Measurements from ENCODE around the gene ITGB6.
"Not testable (repeated sequence)": the region's sequence is repeated elsewhere in the genome, so short reads cannot be mapped to it uniquely, and the experiment has no call there.

ITGB6 gene

DNA sequence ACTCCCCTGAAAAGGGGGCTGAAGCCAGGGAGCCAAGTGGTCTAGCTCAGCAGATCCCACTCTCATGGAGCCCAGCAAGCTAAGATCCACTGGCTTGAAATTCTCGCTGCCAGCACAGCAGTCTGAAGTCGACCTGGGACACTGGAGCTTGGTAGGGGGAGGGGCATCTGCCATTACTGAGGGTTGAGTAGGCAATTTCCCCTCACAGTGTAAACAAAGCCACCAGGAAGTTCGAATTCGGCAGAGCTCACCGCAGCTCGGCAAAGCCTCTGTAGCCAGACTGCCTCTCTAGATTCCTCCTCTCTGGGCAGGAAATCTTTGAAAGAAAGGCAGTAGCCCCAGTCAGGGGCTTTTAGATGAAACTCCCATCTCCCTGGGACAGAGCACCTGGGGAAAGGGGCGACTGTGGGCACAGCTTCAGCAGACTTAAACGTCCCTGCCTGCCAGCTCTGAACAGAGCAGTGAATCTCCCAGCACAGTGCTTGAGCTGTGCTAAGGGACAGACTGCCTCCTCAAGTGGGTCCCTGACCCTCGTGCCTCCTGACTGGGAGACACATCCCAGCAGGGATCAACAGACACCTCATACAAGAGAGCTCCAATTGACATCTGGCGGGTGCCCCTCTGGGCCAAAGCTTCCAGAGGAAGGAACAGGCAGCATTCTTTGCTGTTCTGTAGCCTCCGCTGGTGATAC, 18.8 kb downstream of the ITGB6 start:
- peak; percentile 34 for DNase-seq

DNA sequence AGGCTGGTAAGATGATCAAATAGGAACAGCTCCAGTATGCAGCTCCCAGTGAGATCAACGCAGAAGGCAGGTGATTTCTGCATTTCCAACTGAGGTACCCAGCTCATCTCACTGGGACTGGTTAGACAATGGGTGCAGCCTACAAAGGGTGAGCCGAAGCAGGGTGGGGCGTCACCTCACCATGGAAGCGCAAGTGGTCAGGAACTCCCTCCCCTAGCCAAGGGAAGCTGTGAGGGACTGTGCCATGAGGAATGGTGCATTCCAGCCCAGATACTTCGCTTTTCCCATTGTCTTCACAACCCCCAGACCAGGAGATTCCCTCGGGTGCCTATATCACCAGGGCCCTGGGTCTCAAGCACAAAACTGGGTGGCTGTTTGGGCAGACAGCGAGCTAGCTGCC, 19.4 kb downstream of the ITGB6 start:
- DNase-seq = not testable (repeated sequence)

DNA sequence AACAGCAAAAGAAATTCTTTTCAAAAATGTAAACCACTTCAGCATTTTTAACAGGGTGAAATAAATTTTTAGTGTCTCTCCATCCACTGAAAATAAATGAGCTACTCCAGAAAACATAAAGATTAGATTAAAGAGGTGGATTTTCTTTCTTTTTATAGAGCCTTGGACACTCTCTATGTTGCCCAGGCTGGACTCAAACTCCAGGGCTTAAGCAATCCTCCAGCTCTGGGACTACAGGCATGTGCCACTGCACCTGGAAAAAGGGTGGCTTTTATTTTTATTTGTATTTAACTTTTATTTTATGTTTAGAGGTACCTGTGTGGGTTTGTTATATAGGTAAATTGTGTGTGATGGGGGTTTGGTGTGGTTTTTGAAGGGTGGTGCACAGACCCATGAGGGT, 19.9 kb downstream of the ITGB6 start:
- no peak for DNase-seq

DNA sequence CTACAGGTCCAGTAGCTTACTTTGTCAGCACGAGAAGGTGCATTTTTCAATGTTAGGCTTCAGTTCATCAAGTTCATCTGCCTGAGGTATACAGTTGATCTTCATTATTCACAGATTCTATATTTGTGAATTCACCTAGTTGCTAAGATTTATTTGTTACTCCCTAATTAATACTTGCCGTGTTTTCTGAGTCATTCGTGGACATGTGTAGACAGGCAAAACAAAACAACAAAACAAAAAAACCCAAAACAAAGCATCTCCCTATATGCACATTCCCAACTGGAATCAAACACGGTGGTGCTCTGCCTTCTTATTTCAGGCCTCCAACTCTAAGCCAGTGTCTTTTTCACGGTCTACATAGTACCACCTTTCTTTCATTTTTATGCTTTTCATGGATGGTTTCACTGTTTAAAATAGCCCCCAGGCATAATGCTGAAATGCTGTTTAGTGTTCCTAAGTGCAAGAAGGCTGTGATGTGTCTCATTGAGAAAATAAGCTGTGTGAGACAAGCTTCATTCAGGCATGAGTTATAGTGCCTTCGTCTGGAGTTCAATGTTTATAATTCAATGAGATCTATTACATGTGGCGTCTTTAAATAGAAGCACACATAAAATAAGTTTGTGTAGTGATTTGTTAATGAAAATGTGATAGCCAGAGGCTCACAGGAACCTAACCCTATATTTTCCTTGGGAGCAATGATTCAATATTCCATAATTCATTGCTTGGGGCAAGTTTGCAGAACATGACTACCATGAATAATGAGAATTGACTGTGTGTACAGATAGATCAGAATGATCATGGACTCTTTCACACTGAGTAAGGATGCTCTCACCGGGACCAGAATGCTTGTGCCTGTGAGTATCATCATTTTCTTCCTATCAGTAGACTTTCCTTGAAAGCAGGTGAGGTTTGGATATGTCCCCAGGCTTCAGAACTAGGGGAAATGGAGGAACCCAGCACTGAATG, 24.6 kb downstream of the ITGB6 start:
- no peak for DNase-seq

DNA sequence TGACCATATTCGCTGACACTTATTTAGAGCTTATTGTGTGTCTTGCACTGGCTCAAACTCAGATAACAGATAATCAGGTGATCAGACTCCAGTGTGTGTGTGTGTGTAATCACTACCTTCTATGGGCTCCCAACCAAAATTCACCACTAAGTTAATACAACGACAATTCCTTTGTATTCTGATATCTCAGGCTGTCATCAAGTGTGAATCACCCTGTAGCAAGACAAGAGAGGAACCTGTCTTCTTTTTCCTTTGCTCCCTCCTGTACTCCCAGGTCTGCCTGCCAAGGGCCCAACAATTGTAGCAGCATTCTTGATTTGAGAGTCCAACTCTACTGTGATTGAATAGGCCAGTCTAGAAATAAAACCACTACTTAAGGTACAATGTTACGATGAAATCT, 25.8 kb downstream of the ITGB6 start:
- no peak for DNase-seq

DNA sequence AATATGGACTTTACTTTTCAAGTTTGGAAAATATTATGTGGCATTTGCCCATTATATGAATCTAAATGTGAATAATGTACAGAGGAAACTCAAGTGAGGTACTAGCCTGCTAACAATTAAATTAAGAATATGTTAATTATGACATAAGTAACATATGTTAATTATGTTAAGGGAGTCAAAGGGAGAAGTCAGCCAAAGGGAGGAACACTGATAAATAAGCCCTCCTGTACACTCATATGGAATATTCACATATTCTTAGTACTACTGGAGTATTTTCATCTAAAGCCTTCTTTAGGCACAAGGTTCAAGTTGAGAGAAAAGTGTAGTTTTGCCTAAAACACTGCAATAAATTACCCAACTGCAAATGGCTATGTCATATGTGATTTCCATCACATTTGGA, 30.1 kb downstream of the ITGB6 start:
- no peak for DNase-seq

DNA sequence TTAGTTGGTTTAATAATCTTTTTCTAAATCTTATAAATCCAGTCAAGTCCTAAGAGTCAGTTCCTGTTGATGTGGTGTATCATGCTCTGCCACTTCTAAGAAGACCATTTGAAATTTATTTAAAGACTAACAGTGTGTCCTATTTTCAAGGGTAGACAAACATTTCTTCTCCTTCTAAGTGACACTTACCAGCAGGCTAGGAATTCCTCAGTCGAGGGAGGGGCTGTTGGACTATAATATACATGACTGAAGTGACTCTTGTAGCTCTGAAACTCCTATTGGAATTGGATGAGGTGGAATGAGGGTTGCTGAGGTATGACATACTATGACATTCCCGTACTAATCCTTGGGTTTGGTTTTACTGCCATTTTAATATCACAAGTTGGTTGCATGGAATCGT, 30.6 kb downstream of the ITGB6 start:
- DNase-seq = no peak

DNA sequence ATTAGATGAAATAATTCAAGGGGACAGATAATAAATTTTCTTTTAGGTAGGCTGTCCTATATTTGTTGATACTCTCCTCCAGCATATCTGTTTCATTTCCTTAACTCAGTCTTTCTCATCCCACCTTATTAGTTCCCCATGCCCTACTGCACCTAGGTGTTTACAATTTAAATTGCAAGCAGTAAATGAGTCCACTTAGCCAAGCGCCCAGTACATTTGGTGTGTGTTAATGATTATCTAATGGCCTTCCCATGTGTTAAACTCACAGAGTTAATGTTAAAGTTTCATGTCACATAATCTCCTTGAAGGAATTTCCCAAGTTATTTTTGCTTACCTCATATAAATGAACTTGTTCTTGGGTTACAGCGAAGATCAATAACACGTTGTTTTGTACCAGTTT, 31.2 kb downstream of the ITGB6 start:
- no peak for DNase-seq

DNA sequence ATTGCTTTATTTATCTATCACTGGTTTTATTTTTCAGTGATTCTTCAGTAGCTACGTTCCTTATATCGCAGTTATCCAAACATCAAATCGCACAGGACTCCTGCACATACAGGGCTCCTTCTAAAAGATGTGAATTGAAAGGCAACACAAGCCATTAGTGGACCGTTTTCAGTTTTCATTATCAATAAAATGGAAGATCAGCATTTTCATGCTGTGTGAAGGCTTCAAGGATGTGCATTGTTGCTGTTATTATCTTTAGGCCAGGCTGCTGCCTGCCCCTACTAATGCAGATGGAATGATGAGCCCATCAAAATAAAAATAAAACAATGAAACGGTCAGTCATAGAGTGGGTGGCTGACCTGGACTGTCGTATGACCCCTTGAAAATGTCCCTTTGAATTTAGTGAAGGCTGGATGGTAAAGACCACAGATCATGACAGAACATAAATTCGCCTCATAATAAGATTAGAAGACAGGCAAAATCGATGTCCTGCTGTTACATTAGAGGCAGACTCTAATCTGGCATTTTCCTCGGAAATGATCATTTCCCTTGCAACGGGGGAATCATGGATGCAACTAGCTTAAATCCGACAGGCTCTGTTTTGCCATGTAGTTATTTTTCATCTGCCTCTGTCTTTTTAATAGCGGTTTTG, 32.9 kb downstream of the ITGB6 start:
- DNase-seq = no peak

DNA sequence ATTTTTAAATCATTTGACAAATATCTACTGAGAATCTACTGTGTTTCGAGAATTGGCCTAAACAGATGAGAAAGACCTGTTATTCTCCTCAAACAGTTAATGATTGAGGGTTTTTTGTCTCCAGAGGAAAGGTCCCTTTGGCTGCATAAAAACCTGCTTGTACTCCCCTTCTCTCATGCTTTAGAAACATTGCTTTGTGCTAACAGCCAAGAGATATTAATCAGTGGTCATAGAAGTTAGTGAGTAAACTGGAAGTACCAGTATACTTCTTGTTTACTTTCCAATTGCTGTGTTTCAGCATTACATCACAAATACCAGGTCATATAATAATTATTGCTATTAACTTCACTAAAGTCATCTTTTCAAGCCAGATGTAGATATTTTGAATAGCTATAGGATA, 34.1 kb downstream of the ITGB6 start:
- DNase-seq = no peak

DNA sequence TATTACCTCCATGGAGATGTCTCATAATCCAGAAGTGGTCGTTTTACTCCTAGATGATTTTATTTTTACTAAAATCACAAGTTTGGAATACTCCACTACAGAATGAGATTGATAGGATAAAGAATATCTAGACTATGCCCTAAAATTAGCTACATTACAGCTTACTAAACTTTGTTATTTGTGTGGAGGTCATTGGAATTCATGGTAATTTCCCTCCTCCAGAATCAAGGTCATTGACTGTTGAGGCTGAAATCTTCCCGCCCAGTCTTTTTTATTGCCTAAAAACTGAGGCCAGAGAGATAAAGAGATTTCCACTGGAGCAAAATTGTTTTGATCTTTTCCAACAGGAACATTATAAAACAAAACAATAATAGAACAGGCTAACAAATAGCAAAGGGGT, 35.0 kb downstream of the ITGB6 start:
- DNase-seq = no peak

DNA sequence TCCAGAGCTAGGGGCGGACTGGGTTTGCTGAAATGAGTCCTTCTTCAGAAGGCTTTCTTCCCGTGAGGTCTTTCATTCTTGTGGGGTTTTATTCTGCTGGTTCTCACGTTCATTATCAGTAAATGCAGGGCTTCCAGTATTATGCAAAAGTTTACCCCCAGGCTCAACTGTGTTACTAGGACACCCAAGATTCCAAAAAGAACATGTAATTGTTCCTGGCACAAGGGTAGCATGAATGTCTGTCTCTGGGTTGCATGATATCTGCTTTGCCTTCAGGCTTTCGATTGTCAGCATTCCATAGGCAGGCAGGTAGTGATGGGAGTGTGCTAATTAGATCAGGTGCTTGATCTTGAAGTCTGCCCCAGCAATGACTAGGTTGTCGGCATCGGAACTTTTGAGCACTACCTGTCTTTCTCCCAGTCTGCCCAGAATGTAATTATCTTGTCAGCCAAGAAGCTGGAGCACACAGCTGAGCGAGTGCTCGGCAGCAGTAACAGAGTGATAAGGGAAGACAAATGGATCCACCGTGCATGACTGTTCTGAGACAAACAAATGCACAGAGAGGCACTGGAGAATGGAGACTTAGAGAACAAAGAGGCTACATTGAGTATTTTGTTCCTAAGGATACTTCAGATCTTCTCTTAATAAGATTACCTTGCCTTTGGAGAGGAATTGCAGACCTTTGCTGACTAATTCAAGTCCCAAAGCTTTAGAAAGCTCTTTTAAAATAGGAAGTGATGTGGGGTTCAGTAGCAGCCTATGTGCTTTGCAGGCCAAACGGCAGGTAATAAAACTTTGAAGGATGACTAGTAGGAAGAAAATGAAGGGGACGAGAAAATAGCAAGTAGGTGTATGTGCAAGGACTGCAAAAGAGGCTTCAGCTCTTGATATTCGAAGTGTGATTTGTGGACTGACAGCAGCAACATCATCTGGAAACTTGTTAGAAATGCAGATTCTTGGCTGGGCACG, 41.9 kb downstream of the ITGB6 start:
- DNase-seq = no peak

DNA sequence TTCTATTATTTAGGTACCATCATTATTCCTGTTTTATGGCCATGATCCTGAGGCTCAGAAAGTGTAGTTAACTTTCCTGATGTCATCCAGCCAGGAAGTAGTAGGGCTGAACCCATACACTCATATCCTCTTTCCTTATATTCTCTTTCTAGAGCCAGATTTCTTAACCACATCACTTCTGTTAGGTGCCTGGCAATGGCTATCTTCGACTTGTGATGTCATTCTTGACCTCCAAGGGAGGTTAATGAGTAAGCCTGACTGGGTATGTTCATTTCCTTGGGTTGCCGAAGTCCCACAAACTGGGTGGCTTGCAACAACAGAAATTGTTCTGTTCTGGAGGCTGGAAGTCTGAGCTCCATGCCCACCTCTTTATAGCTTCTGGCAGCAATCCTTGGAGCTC, 43.4 kb downstream of the ITGB6 start:
- no peak for DNase-seq

DNA sequence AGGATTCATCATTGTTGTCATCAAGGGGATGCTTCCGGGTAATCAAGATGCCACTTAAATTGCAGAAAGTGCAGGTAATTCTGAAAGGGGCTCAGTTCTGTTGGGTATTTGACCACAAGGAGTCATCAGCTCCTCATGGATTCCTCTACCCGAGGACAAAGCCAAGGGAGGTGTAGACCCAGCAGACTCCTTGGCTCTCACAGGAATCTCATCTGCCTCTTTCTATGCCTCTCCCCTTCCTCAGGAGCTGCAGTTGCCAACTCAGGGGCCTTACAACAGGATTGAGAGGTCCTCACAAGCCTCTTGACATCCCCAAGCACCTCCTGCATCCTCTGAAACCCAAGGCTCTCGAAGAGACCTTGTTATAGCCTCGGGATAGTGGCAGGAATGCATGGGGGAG, 44.0 kb downstream of the ITGB6 start:
- no peak for DNase-seq

DNA sequence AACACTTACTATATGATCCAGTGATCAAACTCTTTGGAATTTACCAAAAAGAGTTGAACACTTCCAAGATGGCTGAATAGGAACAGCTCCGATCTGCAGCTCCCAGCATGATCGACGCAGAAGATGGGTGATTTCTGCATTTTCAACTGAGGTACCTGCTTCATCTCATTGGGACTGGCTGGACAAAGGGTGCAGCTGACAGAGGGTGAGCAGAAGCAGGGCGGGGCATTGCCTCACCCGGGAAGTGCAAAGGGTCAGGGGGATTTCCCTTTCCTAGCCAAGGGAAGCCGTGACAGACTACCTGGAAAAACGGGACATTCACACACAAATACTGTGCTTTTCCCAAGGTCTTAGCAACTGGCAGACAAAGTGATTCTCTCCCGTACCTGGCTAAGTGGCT, 51.7 kb downstream of the ITGB6 start:
- DNase-seq = not testable (repeated sequence)

DNA sequence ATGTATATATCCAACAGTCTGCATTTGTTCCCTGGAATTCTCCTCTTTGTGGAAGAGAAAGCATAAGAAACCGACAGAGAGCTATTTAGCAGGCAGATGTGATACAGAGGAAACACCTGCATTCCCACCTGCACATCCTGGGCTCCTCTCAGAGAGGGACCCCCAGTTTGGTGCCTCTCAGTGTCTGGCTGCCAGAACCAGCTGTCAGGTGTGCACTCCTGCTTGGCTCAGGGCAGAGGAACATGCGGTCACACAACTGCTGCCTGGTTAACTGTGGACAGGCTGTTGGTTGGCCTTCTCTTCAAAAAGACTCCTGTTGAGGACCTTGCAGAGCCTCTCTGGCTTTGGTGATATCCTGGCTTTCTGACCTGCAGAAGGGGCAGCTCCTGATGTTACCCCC, 54.6 kb downstream of the ITGB6 start:
- no peak for DNase-seq

DNA sequence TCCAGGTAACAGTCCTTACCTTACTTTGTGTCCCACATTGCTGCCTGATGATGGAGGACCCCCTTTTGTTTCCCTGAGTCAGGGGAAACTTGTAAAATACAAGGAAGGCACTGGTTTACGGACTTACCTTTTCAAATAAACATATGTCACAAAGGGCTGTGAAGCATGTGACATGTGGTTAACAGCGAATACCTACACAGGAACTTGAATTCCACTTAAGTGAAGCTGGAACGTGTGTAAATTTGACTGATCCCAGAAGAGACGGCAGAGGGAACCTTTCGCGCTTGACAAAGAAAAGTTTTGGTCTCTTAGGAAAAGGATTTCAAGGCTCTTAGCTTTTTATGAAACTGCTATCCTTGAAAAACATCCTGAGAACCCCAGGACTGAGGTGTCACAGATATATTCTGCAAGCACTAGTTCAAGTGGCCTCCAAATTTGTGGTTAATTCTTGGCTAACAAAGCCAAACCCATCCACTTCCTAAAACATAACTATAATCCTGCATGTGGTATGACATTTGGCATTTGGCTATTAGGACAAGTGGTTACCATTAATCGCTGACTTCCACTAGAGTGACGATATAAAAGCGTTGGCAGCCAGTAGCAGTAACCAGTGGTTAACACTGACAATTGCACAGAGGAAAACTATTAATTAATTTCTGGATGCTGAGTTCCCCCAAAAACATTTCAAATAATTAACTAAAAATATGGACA, 55.6 kb downstream of the ITGB6 start:
- no peak for DNase-seq

DNA sequence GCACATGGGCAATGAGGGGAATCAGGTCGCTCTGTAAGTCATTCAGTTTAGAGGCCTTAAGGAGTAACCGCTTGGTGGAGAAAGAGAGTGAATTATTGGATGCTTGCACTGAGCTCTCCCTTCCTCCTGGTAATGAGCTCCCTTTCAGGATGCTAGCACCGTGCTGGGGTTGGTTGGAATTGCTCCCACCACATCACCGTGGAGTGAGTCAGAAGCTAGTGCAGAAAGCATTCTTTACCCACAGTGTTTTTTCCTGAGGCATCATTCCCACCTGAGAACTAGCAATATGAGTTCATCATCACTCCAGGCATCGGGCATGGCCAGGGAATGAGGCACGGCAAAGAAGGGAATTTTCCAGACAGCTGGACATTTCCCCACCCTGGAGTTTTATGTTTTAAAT, 57.6 kb downstream of the ITGB6 start:
- DNase-seq = no peak

DNA sequence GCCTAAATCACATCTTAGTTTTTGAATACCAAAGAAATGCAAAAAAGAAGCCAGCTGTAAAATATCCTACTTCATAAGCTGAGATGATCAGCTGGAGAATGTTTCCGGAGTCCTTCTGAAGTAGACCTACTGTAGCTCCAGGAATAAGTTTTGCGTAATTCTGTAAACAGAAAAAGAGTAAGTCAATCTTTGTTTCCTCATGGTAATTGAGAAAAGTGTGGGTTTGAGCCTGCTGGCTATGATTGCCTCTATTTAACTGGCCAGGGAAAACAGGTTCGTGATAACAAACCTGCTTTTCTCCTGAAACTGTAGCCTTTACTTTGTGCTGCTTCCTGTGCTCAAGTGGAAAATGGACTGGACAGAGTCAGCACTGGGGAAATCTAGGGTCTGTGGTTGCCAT, 58.2 kb downstream of the ITGB6 start:
- DNase-seq = no peak

DNA sequence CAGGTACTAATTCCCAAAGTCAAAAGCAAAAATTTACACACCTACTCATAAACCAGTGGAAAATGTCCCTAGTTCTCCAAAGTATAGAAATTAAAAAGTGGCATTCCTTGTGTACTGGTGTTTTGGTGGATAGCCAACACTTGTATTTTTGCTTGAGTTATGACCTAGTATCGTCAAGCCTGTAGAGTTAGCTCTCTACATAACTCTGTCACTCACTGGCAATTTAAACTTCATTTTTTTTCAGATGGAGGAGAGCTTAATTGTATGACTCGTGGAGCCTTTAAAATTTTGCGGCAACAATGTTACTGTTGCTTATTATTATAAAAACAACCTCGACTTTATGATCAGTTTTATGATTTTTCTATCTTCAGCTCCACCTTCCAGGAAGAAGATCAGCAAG, 58.7 kb downstream of the ITGB6 start:
- DNase-seq = no peak

DNA sequence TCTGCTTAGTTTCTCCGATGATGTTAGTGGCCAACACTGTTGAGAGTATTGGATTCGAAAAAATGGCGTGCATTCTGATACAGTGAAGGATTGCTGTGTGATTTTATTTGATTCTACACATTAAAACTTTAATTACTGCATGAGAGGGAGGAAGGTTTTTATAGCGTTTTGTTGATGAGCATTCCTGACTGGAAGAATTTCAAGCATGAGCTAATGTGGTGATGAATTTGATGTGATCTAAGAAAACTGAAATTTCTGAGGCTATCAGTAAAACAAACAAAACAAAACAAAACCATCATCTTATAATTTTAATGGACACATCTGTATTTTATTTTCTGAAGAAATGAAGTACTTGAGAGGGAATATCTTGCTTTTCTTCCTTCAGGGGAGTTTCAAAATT, 59.6 kb downstream of the ITGB6 start:
- no peak for DNase-seq

DNA sequence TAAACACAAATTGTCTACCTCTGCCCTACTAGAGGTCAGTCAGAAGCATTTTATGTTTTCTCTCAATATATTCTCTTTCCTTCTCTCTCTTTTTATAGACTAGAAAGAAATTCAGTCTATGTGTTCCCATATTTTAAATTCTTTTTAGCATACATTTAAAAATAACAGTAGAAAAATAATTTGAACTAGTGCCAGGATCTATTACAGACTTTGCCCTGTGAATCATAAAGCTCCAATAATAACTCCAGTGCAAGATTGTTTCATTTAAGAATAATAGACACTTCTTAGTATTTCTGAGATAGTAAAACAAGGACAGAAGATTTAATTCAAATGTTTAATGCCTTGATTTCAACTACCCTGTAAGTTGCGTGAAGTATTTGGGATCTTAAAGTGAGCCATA, 60.1 kb downstream of the ITGB6 start:
- DNase-seq = no peak

Measured in CD4-positive, alpha-beta T cell treated with Interferon gamma for 1 hour (primary cell).